NCI-H345 treated with DMSO at 0.1 percent for 48 hours (cell line): Measurements from ENCODE around the gene IL17REL.

ENCODE experiments used
- DNase-seq: peaks from one replicate; lab custom pipeline; 2025; ENCODE audit not compliant: unreplicated experiment; lab: John Stamatoyannopoulos, UW

Gene IL17REL

GRCh38 chr22:50012211-50013181 is at the start of gene IL17REL:
Gene IL17REL, minus strand, starts transcription at chr22:50012765. Its CDS starts 119 bp downstream, at chr22:50012646.
- no peak for DNase-seq

GRCh38 chr22:50061824-50062355 is 49.3 kb upstream of the IL17REL start:
- DNase-seq, result no peak

- DNase-seq, result no peak
These were observed 48.7 kb upstream of the IL17REL start for GRCh38 chr22:50061141-50061823.

GRCh38 chr22:50060441-50061140 is 48.0 kb upstream of the IL17REL start:
- DNase-seq, result no peak

GRCh38 chr22:50059881-50060262 is 47.3 kb upstream of the IL17REL start:
- no peak for DNase-seq

- no peak for DNase-seq
These were observed 46.6 kb upstream of the IL17REL start for GRCh38 chr22:50058906-50059880.

GRCh38 chr22:50058061-50058905 is 45.7 kb upstream of the IL17REL start, which contains the start of gene TTLL8:
Gene TTLL8, minus strand, starts transcription at chr22:50058298.
- no peak for DNase-seq

- no peak for DNase-seq
These were observed 44.9 kb upstream of the IL17REL start for GRCh38 chr22:50057278-50058060.

- DNase-seq, result no peak
These were observed 43.8 kb upstream of the IL17REL start for GRCh38 chr22:50056214-50056972.

GRCh38 chr22:50053861-50054260 is 41.3 kb upstream of the IL17REL start:
- no peak for DNase-seq

- DNase-seq, result no peak
These were observed 39.4 kb upstream of the IL17REL start for GRCh38 chr22:50051930-50052329.

GRCh38 chr22:50049299-50050195 is 37.0 kb upstream of the IL17REL start:
- no peak for DNase-seq

GRCh38 chr22:50048836-50049235 is 36.3 kb upstream of the IL17REL start:
- no peak for DNase-seq

GRCh38 chr22:50048061-50048765 is 35.6 kb upstream of the IL17REL start:
- DNase-seq, result no peak

GRCh38 chr22:50047346-50047745 is 34.8 kb upstream of the IL17REL start:
- DNase-seq, result no peak
